ENCODE data around the gene CDCP1.

The CDCP1 gene

GRCh38 chr3:45134758-45135521, 11.2 kb downstream of the CDCP1 start:
- no peak for TF ChIP-seq CTCF (IDR thresholded peaks at IDR 0.05)
- DNase-seq (ENCODE audit: low spot score): no peak
- Histone ChIP-seq H3K27ac (peak overlapping the region in 1 of 2 donors; percentile 62), H3K4me3 (no peak overlapping the region)

- TF ChIP-seq CTCF (IDR thresholded peaks at IDR 0.05): no peak
- DNase-seq (ENCODE audit: low spot score): no peak
- Histone ChIP-seq H3K4me3 (no peak overlapping the region), H3K27ac (no peak overlapping the region)
Measured at GRCh38 chr3:45132568-45133211, 13.5 kb downstream of the CDCP1 start.

GRCh38 chr3:45131201-45131600, 15.0 kb downstream of the CDCP1 start:
- Histone ChIP-seq H3K27ac (no peak overlapping the region), H3K4me3 (no peak overlapping the region)
- TF ChIP-seq CTCF (IDR thresholded peaks at IDR 0.05): no peak
- DNase-seq (ENCODE audit: low spot score): no peak

GRCh38 chr3:45130476-45130875, 15.7 kb downstream of the CDCP1 start:
- TF ChIP-seq CTCF (IDR thresholded peaks at IDR 0.05): no peak
- H3K4me3 ChIP-seq: no peak overlapping the region
- no peak for DNase-seq (ENCODE audit: low spot score)
- no peak overlapping the region for H3K27ac ChIP-seq

- Histone ChIP-seq H3K27ac (no peak overlapping the region), H3K4me3 (no peak overlapping the region)
- no peak for DNase-seq (ENCODE audit: low spot score)
- TF ChIP-seq CTCF (IDR thresholded peaks at IDR 0.05): no peak
Measured at GRCh38 chr3:45128950-45129349, 17.2 kb downstream of the CDCP1 start.

- Histone ChIP-seq H3K27ac (no peak overlapping the region), H3K4me3 (no peak overlapping the region)
- no peak for TF ChIP-seq CTCF (IDR thresholded peaks at IDR 0.05)
- DNase-seq (ENCODE audit: low spot score): no peak
Measured at GRCh38 chr3:45127130-45127822, 18.9 kb downstream of the CDCP1 start.

All from coronary artery (tissue), 2 donors.